Measurements from ENCODE around the gene BIVM.

Gene BIVM

DNA sequence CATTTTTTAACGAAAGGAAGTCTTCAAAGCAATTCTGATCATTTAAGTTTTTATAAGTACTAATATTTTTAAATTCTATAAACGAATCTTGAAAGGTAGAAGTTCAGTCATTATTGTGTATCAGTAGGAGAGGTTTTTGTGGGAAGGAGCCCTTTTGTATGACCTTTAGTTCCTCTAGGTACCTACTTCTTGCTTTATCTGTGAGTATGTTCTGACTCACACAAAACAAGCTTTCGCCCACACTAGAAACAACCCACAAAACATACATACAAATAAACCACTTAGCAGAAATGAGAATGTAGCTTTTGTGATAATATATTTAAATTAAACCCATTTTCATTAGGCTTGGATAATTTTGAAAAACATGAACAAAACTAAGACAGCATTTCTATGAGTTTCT lies 74.7 kb downstream of the BIVM start:
- no peak for TF ChIP-seq TCF12 (IDR thresholded peaks at IDR 0.05; ENCODE audit: low read depth)
- TF ChIP-seq, protein P1, sequence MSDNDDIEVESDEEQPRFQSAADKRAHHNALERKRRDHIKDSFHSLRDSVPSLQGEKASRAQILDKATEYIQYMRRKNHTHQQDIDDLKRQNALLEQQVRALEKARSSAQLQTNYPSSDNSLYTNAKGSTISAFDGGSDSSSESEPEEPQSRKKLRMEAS (IDR thresholded peaks at IDR 0.05) = no peak
- TF ChIP-seq YY1 (IDR thresholded peaks at IDR 0.05; ENCODE audit: low read depth) = no peak

DNA sequence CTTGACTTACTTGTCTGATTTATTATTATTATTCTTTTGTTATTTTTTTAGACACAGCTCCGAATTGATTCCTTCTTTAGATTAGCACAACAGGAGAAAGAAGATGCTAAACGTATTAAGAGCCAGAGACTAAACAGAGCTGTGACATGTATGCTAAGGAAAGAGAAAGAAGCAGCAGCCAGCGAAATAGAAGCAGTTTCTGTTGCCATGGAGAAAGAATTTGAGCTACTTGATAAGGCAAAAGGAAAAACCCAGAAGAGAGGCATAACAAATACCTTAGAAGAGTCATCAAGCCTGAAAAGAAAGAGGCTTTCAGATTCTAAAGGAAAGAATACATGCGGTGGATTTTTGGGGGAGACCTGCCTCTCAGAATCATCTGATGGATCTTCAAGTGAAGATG lies 76.3 kb downstream of the BIVM start:
- TF ChIP-seq EGR1 (IDR thresholded peaks at IDR 0.05) = no peak
- no peak for TF ChIP-seq CEBPB (IDR thresholded peaks at IDR 0.05)
- no peak for TF ChIP-seq TAF1 (IDR thresholded peaks at IDR 0.05; ENCODE audit: low read depth)
- no peak for TF ChIP-seq TEAD4 (IDR thresholded peaks at IDR 0.05)
- TF ChIP-seq, protein P2, sequence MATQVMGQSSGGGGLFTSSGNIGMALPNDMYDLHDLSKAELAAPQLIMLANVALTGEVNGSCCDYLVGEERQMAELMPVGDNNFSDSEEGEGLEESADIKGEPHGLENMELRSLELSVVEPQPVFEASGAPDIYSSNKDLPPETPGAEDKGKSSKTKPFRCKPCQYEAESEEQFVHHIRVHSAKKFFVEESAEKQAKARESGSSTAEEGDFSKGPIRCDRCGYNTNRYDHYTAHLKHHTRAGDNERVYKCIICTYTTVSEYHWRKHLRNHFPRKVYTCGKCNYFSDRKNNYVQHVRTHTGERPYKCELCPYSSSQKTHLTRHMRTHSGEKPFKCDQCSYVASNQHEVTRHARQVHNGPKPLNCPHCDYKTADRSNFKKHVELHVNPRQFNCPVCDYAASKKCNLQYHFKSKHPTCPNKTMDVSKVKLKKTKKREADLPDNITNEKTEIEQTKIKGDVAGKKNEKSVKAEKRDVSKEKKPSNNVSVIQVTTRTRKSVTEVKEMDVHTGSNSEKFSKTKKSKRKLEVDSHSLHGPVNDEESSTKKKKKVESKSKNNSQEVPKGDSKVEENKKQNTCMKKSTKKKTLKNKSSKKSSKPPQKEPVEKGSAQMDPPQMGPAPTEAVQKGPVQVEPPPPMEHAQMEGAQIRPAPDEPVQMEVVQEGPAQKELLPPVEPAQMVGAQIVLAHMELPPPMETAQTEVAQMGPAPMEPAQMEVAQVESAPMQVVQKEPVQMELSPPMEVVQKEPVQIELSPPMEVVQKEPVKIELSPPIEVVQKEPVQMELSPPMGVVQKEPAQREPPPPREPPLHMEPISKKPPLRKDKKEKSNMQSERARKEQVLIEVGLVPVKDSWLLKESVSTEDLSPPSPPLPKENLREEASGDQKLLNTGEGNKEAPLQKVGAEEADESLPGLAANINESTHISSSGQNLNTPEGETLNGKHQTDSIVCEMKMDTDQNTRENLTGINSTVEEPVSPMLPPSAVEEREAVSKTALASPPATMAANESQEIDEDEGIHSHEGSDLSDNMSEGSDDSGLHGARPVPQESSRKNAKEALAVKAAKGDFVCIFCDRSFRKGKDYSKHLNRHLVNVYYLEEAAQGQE (IDR thresholded peaks at IDR 0.05; ENCODE audit: low read depth) = no peak
- no peak for TF ChIP-seq TCF12 (IDR thresholded peaks at IDR 0.05; ENCODE audit: low read depth)
- no peak for TF ChIP-seq CREB1 (IDR thresholded peaks at IDR 0.05; ENCODE audit: low read depth)
- TF ChIP-seq RAD21 (IDR thresholded peaks at IDR 0.05; ENCODE audit: low read depth) = no peak
- TF ChIP-seq, protein P3, sequence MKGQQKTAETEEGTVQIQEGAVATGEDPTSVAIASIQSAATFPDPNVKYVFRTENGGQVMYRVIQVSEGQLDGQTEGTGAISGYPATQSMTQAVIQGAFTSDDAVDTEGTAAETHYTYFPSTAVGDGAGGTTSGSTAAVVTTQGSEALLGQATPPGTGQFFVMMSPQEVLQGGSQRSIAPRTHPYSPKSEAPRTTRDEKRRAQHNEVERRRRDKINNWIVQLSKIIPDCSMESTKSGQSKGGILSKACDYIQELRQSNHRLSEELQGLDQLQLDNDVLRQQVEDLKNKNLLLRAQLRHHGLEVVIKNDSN (IDR thresholded peaks at IDR 0.05) = no peak
- no peak for TF ChIP-seq EP300 (IDR thresholded peaks at IDR 0.05; ENCODE audit: borderline replicate concordance)
- TF ChIP-seq NFIC (IDR thresholded peaks at IDR 0.05) = no peak
- no peak for TF ChIP-seq YY1 (IDR thresholded peaks at IDR 0.05; ENCODE audit: low read depth)
- no peak for TF ChIP-seq ZBTB7A (IDR thresholded peaks at IDR 0.05; ENCODE audit: low read depth)
- TF ChIP-seq, protein P1 (IDR thresholded peaks at IDR 0.05) = no peak
- no peak for TF ChIP-seq FOXM1 (IDR thresholded peaks at IDR 0.05; ENCODE audit: borderline replicate concordance, low read depth)

DNA sequence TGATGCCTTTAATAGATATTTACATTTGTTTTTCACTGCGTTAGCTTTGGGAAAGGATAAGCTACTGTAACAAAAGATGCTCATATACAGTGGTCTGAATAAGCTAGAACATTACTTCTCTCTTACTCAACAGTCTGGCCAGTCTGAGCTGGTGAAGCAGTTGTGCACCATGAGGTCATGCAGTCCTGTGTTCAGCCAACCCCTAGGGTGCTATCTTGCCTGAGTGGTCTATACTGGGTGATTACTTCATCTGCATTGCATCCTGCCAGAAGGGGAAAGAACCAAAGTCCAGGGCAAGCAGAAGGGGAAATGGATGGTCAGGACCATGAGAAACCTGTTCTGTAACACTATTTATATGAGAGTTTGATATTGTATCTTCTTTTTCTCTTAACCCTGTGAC lies 78.4 kb downstream of the BIVM start:
- TF ChIP-seq RAD21 (IDR thresholded peaks at IDR 0.05; ENCODE audit: low read depth) (no peak), ZBTB7A (IDR thresholded peaks at IDR 0.05; ENCODE audit: low read depth) (no peak), YY1 (IDR thresholded peaks at IDR 0.05; ENCODE audit: low read depth) (no peak)
- TF ChIP-seq, protein P1 (IDR thresholded peaks at IDR 0.05) = no peak

DNA sequence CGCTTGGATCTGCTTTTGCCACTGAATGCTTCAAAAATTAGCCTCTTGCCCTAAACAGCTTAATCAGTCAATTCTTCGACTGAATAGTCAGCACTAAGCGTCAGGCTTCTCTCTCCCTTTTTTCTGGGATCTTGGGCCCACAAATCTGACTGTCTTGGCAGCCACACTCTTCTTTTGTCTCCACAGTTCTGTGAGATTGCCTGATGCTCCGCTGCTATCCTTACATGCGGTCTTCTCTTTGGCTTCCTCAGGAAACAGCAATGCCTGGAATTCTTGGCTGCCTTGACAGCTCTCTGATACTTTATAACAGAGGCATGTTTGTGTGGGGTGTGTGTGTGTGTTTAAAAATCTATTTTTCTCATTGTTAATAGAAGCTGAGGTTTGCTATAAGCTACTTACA lies 79.6 kb downstream of the BIVM start:
- TF ChIP-seq YY1 (IDR thresholded peaks at IDR 0.05; ENCODE audit: low read depth) = no peak
- TF ChIP-seq CREB1 (IDR thresholded peaks at IDR 0.05; ENCODE audit: low read depth) = no peak
- no peak for TF ChIP-seq TAF1 (IDR thresholded peaks at IDR 0.05; ENCODE audit: low read depth)
- TF ChIP-seq, protein P2 (IDR thresholded peaks at IDR 0.05; ENCODE audit: low read depth) = no peak
- TF ChIP-seq, protein P1 (IDR thresholded peaks at IDR 0.05) = no peak
- TF ChIP-seq, protein P3 (IDR thresholded peaks at IDR 0.05) = no peak
- no peak for TF ChIP-seq EP300 (IDR thresholded peaks at IDR 0.05; ENCODE audit: borderline replicate concordance)
- no peak for TF ChIP-seq TEAD4 (IDR thresholded peaks at IDR 0.05)
- no peak for TF ChIP-seq FOXM1 (IDR thresholded peaks at IDR 0.05; ENCODE audit: borderline replicate concordance, low read depth)
- TF ChIP-seq TCF12 (IDR thresholded peaks at IDR 0.05; ENCODE audit: low read depth) = no peak
- no peak for TF ChIP-seq ZBTB7A (IDR thresholded peaks at IDR 0.05; ENCODE audit: low read depth)
- TF ChIP-seq RAD21 (IDR thresholded peaks at IDR 0.05; ENCODE audit: low read depth) = no peak
- TF ChIP-seq CEBPB (IDR thresholded peaks at IDR 0.05) = no peak
- no peak for TF ChIP-seq NFIC (IDR thresholded peaks at IDR 0.05)
- no peak for TF ChIP-seq EGR1 (IDR thresholded peaks at IDR 0.05)

DNA sequence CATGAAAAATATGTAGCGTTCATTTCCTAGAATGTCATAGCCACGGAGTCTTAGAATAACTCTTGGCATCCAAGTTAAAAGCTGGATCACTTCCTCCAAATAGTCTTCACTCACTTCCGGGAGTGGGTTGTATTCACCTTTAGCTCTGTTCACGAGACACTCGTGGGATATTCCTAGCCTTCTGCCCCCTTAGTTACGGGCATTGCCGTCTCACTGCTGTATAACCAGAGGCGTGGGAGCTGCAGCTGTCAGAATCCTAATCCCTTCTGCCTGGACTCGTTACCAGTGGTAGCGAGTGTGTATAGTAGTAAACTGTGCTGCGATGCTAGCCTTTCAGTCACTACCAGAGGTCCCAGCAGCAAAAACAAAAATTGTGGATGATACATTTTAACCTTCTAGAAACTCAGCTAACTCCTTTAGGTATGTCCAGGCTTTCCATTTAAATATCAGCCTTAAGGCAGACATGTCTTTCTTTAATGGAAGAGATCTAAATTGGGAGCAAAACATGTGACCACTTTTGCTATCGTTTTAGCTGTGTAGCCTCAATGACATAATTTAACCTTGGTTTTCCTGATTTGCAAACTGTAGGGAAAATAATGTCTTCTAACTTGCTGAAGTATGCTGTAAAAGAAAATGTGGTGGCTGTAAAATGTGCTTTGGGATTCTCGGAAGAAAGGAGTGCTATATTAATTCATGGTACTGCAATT lies 81.0 kb downstream of the BIVM start:
- no peak for TF ChIP-seq TAF1 (IDR thresholded peaks at IDR 0.05; ENCODE audit: low read depth)
- TF ChIP-seq ZBTB7A (IDR thresholded peaks at IDR 0.05; ENCODE audit: low read depth) = no peak
- TF ChIP-seq, protein P2 (IDR thresholded peaks at IDR 0.05; ENCODE audit: low read depth) = no peak
- TF ChIP-seq, protein P1 (IDR thresholded peaks at IDR 0.05) = no peak
- no peak for TF ChIP-seq TEAD4 (IDR thresholded peaks at IDR 0.05)
- no peak for TF ChIP-seq TCF12 (IDR thresholded peaks at IDR 0.05; ENCODE audit: low read depth)
- no peak for TF ChIP-seq NFIC (IDR thresholded peaks at IDR 0.05)
- no peak for TF ChIP-seq EGR1 (IDR thresholded peaks at IDR 0.05)
- no peak for TF ChIP-seq EP300 (IDR thresholded peaks at IDR 0.05; ENCODE audit: borderline replicate concordance)
- TF ChIP-seq, protein P3 (IDR thresholded peaks at IDR 0.05) = no peak
- TF ChIP-seq YY1 (IDR thresholded peaks at IDR 0.05; ENCODE audit: low read depth) = no peak
- no peak for TF ChIP-seq CEBPB (IDR thresholded peaks at IDR 0.05)
- no peak for TF ChIP-seq CREB1 (IDR thresholded peaks at IDR 0.05; ENCODE audit: low read depth)
